Measurements from ENCODE around the gene BRD9.

- TF ChIP-seq, protein P1, sequence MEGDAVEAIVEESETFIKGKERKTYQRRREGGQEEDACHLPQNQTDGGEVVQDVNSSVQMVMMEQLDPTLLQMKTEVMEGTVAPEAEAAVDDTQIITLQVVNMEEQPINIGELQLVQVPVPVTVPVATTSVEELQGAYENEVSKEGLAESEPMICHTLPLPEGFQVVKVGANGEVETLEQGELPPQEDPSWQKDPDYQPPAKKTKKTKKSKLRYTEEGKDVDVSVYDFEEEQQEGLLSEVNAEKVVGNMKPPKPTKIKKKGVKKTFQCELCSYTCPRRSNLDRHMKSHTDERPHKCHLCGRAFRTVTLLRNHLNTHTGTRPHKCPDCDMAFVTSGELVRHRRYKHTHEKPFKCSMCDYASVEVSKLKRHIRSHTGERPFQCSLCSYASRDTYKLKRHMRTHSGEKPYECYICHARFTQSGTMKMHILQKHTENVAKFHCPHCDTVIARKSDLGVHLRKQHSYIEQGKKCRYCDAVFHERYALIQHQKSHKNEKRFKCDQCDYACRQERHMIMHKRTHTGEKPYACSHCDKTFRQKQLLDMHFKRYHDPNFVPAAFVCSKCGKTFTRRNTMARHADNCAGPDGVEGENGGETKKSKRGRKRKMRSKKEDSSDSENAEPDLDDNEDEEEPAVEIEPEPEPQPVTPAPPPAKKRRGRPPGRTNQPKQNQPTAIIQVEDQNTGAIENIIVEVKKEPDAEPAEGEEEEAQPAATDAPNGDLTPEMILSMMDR (IDR thresholded peaks at IDR 0.05; ENCODE audit: low read length) = no peak
- TF ChIP-seq EZH2 (IDR thresholded peaks at IDR 0.05; ENCODE audit: borderline replicate concordance, low read length) = no peak
These were observed 18.2 kb upstream of the BRD9 start for GRCh38 chr5:910769-911160.
